ENCODE data around the gene HSBP1. TPM values are rescaled to one million over a fixed set of nuclear protein-coding genes. Genes with fewer than 3 reads are reported as not detected.

The HSBP1 gene
- total RNA-seq, 1 experiment from 2014 or later: 110 TPM

DNA sequence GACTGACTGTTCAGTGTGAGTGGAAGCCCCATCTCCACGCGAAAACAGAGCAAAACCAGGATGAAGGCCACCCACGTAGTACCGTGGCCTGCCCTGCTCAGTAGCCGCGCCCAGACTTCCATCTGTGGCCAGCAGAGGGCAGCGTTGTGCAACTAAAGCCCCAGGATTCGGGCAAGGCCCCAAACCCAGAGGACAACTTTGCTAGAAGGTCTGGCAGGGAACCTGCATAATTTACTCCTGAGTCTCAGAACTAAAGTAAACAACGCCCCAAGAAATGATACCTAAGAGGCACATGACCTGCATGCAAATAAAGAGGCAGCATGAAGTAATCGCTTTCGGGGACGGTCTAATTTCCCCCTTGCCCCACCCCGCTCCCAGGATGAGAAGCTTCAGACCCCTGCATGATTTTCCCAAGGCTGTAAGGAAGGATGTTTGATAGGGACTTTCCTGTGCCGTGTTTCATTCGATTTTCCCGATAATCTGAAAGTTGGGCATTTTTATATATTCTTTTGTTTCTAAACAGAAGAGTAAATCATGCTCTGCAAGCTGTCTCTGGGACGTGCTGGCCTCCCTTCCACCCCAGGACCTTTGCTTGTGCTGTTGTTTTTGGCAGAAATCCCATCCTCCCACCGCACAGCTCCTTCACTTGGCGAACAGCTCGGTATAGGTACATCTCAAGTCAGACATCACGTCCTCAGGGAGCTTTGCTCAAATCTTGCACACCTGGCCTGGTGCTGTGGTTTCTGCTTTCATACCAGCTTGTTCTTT lies 18.6 kb downstream of the HSBP1 start:
- DNase-seq: peak; percentile 65
- no peaks in the 10 kb centered on the region for H3K36me3 ChIP-seq
- H3K4me3 ChIP-seq: no peak overlapping the region
- no peaks in the 10 kb centered on the region for H3K9me3 ChIP-seq
- H3K27me3 ChIP-seq: no peaks in the 10 kb centered on the region

DNA sequence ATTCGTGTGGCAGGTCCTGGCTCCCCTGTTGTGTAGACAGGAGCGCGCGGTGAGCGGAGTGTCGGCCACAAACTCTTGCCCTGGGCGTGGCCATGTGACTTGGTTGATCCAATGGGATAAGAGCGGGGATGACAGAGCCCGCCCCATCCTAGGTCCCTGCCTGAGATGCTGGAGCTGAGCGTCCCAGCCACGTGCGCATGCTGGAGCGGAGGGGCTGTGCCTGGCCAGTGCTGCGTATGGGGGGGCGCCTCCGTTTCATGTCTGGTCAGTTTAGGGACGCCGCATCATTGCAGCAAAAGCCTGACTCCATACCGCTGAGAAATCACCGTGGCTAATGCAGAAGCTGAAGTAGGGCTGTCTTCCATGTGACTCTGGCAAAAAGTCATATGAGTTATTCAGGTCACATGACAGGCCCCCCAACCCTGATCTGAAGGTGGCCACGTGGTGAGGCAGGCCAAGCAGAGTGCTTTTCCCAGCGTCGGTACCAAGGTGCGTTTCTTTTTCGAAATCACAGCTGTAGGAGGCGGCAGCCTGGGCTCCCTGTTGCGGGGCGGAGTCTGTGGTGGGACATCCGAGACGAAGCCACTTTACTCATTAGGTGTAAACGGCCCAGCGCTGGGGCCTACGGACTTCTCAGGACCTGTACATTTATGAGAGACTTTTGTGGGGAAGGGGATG lies 22.5 kb downstream of the HSBP1 start:
- no peaks in the 10 kb centered on the region for H3K9me3 ChIP-seq
- H3K4me3 ChIP-seq: no peak overlapping the region
- no peaks in the 10 kb centered on the region for H3K27me3 ChIP-seq

DNA sequence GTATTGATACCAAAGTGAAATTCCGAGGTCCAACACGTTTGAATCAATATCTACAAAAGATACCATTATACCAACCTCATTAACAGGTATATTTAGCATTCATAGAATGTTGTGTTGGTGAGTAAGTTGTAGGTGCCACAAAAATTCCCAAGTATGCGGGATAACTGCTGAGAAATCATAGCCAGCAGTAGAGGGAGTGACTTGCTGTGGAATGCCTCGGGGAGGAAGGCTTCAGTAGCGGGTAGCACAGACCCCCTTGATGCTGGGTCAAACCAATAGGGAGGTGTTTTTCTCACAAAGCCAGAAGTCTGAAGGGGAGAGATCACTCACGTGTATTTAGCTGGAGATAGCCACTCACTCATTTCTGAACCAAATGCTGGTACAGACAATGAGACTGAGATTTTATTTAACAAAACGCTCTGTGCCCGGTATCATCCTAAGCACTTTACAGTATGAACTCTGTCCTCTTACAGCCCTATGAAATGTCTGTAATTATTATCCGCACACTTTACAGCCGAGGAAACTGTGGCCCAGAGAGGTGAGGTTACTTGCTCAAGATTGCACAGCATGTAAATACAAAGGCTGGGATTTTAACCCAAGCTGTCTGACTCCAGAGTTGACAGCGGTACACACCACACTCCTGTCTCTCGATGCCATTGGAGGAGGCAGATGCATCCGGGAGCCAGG lies 23.1 kb downstream of the HSBP1 start:
- no peaks in the 10 kb centered on the region for H3K36me3 ChIP-seq
- H3K4me3 ChIP-seq: no peak overlapping the region
- no peaks in the 10 kb centered on the region for H3K9me3 ChIP-seq
- H3K27me3 ChIP-seq: no peaks in the 10 kb centered on the region
- DNase-seq: no peak

More for the DNA sequence above, 22.5 kb downstream of the HSBP1 start:
- DNase-seq: no peak
- no peaks in the 10 kb centered on the region for H3K36me3 ChIP-seq

DNA sequence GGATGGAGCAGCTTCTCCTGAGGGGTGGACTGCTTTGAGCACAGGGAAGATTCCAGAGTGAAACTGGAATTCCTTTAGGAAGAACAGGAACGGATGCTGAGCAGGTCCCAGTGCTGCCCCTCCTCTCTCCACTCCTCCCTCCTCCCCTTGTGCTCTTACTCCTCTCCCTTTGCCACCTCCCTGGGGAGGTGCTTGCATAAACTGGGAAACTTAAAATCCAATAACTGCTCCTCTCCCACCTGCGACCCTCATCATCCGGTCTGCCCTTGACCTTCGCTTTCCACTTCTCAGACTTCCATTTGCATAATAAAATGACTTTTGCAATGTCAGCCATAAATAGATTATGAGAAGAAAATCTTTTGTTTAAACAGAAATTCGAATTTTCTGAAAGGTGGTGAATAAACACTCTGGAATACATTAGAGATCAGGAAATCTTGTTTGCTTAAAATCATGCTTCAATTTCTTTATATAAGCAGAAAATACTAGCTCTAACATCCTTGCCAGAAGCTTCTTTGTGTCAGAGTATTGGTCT lies 23.7 kb downstream of the HSBP1 start:
- no peak for DNase-seq
- H3K4me3 ChIP-seq: no peak overlapping the region
- no peaks in the 10 kb centered on the region for H3K9me3 ChIP-seq
- H3K36me3 ChIP-seq: no peaks in the 10 kb centered on the region
- H3K27me3 ChIP-seq: no peaks in the 10 kb centered on the region

DNA sequence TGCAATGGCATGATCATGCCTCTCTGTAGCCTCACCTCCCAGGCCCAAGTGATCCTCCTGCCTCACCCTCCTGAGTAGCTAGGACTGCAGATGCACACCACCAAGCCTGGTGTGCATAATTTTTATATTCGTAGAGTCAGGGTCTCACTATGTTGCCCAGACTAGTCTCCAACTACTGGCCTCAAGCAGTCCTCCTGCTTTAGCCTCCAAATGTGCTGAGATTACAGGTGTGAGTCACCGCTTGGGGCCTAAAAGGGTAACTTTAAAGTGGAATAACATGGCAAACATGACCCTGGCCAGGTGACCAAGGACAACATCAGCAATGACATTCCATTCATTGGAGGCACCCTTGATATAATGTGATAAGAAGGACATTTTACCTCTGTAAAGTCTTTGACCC lies 26.1 kb downstream of the HSBP1 start:
- Histone ChIP-seq H3K9me3 (no peaks in the 10 kb centered on the region), H3K4me3 (no peak overlapping the region), H3K27me3 (no peaks in the 10 kb centered on the region), H3K36me3 (no peaks in the 10 kb centered on the region)
- no peak for DNase-seq

DNA sequence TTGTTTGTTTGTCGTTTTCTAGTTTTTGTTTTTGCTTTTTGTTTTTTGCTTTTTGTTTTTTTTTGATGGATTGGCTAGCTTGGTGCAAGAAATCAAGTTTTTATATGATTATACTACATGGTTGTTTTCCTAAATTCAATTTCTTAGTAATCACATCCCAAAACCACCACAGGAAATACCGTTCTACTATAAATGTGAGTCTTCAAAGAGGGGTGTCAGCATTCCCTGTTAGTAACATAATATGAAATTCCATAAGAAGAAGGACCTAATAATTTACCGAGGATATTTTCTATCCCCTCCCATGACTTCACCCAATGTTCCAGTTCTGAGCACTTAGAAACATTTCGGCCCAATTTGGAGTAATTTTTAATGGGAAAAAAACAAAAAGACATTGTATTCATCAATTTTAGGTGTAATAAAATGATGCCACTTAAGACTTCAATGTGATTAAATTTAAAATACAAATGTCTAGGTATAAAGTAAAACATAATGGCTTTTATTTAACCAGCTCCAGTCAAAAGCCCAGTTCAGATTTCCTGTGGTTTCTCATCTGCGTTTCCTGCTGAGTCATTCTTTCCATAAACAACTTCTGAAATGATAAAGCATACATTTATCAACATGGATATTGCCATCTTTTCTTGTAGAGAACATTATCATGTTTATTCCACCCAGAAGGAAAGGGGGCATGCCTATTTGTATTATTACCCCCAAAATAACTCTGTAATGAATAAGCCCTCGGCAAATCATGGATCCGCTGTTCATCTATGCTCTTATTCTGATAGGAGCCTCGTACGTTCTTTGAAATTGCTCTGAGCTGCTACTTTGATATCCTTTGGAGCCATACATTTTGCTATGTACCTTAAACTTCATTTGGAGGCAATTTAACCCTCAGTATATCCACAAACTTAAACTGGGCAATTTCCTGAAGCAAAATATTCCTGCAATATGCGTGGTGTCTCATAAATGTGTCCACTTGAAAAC lies 28.1 kb downstream of the HSBP1 start:
- Histone ChIP-seq H3K4me3 (no peak overlapping the region), H3K36me3 (no peaks in the 10 kb centered on the region), H3K9me3 (no peaks in the 10 kb centered on the region), H3K27me3 (no peaks in the 10 kb centered on the region)
- DNase-seq: no peak

DNA sequence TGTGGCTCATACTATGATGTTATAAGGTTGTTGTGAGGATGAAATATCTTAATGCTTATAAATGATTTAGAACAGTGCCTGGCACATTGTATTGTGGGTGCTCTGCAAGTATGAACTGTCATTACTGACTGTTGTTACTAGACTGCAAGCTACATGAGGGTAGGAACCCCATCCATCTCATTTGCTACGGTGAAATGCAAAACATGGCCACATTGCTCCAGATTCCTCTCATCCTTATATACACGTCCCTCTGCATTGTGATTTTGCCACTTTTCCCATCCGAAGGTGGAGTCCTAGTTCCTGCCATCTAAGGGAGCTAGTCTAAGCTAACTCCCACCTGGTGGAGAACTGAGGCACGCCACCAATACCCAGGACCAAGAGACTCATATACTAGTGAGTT lies 29.8 kb downstream of the HSBP1 start:
- H3K27me3 ChIP-seq: no peaks in the 10 kb centered on the region
- H3K9me3 ChIP-seq: no peaks in the 10 kb centered on the region
- no peak for DNase-seq
- no peak overlapping the region for H3K4me3 ChIP-seq
- no peaks in the 10 kb centered on the region for H3K36me3 ChIP-seq

DNA sequence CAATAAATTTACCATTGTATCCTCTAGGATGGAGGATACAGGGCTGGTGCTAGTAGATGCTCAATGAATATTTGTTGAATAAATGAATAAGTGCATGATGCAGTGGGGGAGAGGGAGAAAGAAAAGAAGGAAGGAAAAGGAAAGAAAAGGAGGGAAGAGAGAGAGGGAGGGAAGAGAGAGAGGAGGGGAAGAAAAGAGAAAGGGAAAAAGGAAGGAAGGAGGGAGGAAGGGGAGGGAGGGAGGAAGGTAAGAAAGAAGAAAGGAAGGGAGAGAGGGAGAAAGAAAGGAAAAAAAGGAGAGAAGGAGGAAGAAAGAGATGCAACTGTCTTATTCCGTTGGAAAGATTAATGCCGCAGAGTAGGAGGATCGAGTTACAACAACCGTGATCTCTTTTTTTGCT lies 30.4 kb downstream of the HSBP1 start:
- Histone ChIP-seq H3K36me3 (no peaks in the 10 kb centered on the region), H3K4me3 (no peak overlapping the region), H3K9me3 (no peaks in the 10 kb centered on the region), H3K27me3 (no peaks in the 10 kb centered on the region)
- no peak for DNase-seq

DNA sequence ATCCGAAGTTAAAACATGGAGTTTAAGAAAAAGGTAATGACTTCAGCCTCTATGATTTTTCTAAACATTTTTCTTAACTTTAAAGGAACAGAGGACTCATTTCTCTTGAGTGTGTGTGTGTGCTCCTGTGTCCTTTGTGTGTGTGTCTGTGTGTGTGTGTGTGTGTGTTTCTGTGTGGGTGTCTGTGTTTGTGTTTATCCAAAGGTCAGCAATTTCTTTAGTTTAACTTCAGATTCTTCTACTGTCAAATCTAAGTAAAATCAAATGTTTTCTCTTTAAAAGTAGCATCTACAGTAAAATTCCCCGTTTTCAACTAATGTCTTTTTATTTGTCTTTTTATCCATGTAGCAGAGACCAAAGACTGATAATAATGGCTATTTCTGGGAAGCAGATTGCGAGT lies 31.8 kb downstream of the HSBP1 start:
- Histone ChIP-seq H3K9me3 (no peaks in the 10 kb centered on the region), H3K4me3 (no peak overlapping the region), H3K27me3 (no peaks in the 10 kb centered on the region), H3K36me3 (no peaks in the 10 kb centered on the region)
- no peak for DNase-seq

DNA sequence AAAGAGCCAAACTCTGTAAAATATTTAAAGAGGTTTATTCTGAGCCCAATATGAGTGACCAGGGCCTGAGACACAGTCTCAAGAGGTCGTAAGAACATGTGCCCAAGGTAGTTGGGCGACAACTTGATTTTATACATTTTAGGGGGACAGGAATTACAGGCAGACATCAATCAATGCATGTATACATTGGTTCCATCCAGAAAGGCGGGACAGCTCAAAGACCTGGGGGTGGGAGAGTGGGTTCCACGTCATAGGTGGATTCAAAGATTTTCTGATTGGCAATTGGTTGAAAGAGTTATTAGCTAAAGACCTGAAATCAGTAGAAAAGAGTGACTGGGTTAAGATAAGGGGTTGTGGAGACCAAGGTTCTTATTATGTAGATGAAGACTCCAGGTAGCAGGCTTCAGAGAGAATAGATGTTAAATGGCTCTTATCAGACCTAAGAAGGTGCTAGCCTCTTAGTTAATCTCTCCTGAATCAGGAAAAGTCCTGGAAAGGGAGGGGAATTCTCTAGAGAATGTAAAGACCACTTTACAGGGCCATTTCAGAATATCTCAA lies 32.4 kb downstream of the HSBP1 start:
- Histone ChIP-seq H3K27me3 (no peaks in the 10 kb centered on the region), H3K4me3 (no peak overlapping the region), H3K9me3 (no peaks in the 10 kb centered on the region), H3K36me3 (no peaks in the 10 kb centered on the region)
- DNase-seq: no peak

DNA sequence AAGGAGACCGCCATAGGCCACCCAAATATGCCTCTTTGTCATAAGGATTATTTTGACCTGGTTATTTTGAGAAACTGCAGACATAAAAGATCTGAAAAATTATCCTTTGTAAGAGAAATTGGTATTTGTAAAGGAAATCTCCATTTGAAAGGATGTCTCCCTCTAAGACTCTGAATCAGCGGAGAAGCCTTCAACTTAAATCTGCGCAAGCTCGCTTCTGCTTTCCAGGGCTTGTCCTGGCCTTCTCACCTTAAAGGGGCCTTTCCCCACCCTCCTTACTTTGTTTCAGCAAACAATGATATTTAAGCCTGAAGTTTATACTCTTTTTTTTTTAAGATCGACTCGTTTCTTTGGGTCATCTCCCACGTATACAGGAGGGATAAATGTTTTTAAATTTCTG lies 34.5 kb downstream of the HSBP1 start:
- Histone ChIP-seq H3K27me3 (no peaks in the 10 kb centered on the region), H3K4me3 (no peak overlapping the region), H3K36me3 (no peaks in the 10 kb centered on the region), H3K9me3 (no peaks in the 10 kb centered on the region)
- DNase-seq: no peak

DNA sequence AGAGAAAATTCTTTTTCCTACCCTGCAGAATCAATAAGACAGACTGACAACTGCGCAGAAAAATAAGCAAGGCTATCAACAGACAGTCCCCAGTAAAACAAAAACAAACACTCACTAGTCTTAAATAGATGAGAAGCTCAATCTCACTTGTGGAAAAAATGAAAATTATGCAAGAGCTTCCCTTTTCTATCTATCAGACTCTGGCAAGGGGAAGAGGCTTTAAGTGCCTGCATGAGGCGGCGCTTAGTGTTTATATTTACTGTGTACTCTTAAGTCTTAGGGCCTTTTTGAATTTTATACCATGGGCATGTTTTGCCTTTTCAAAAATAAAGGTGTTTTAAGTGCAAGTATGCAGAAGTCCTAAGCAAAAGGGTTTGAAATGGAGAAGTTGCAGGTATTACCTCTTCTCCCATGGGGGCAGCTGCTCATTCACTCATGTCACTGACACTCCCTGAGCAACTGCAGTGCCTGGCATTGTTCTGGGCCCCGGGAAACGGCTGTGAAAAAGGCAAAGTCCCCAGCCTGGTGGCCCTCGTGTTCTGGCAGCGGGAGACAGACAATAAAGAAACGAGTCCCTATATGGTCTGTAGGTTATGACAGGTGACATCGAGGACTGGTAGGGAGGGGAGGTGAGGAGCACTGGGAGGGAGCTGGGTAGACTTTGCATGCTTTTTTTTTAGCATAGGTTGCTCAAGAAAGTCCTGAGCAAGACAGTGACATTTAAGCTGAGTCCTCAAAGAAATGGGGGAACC lies 35.2 kb downstream of the HSBP1 start:
- Histone ChIP-seq H3K36me3 (no peaks in the 10 kb centered on the region), H3K27me3 (no peaks in the 10 kb centered on the region), H3K4me3 (no peak overlapping the region), H3K9me3 (no peaks in the 10 kb centered on the region)
- DNase-seq: no peak

DNA sequence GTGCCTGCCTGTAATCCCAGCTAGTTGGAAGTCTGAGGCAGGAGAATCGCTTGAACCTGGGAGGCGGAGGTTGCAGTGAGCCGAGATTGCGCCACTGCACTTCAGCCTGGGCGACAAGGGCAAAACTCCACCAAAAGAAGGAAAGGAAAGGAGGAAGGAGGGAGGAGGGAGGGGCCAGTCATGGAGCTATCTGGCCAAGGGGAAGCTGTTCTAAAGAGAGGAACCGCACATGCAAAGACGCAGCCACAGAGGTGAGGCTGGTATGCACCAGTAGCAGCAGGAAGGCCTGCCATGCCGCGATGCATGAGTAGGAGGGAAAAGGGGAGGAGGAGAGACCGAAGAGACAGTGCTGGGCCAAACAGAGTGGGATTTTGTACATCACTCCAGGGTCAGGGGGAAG lies 35.9 kb downstream of the HSBP1 start:
- Histone ChIP-seq H3K9me3 (no peaks in the 10 kb centered on the region), H3K27me3 (no peaks in the 10 kb centered on the region), H3K4me3 (no peak overlapping the region), H3K36me3 (no peaks in the 10 kb centered on the region)
- no peak for DNase-seq

DNA sequence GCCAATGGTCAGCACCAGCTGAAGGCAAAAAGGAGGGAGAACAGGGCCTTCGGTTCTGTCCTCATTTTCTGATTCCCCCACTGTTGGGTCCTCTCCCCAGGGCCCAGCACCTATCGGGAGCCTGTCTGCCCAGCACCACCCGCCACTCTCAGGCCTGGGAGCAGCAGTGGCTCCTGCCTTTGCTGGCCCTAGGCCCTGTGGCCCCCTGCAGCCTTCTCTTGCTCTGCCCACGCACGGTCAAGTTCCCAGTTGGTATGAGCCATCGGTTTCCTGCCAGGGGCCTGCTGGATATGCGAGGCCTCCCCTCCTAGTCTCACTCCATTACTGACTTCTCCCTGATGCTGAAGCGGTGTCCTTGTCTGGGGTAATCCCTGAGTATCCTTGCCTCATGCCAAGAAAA lies 37.5 kb downstream of the HSBP1 start:
- Histone ChIP-seq H3K4me3 (no peak overlapping the region), H3K36me3 (no peaks in the 10 kb centered on the region)

DNA sequence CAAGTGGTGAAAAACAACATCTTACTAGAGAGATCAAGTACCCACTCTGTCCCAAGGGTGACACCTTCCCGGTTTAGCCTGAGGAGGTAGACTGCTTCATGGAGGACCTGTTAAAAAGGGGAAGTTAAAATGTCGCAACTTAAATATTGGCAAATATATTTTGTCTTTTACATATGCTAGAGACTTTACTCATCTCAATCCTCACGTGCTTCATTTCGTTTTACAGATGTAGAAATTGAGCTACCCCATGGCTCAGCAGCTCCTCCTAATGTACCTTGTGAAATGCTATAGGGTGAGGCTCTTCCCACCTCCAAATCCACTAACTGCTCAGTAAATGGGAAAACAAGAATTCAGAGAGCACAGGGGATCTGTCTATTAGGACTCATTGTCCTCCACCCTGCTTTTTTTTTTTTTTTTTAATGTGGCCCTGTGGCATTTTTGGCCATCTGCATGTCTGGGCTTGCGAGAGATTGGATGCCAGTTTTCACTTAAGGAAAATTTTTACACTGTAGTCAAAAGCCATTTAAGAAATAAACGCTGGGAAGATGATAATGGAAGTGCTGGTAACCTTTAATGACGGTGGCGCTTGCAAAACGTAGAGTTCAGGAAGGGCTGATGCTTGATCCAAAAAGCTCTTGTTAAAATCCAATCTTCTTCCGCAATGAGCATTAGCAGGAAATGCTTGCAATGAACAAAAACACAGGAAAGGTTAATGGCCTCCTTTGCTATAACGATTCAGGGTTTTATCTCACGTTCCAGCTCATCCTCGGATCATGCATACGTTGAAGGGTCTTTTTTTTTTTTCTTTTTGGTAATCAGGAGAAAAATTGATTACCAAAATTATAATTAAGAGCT lies 39.8 kb downstream of the HSBP1 start:
- Histone ChIP-seq H3K36me3 (no peaks in the 10 kb centered on the region), H3K9me3 (no peaks in the 10 kb centered on the region), H3K27me3 (no peaks in the 10 kb centered on the region), H3K4me3 (no peak overlapping the region)
- DNase-seq: no peak

More for the DNA sequence above, 37.5 kb downstream of the HSBP1 start:
- DNase-seq: no peak
- no peaks in the 10 kb centered on the region for H3K9me3 ChIP-seq
- H3K27me3 ChIP-seq: no peaks in the 10 kb centered on the region

All from MG63 (cell line).